Astrocyte (in vitro differentiated cells and primary cell): ENCODE measurements around the gene GPRC6A. TPM values are rescaled to one million over a fixed set of nuclear protein-coding genes. Genes with fewer than 3 reads are reported as not detected.

Experiments used
- DNase-seq: peaks from one replicate; pipeline ENCODE4 v3.0.0-alpha.2; 2010; ENCODE audit warnings: low read depth
- FAIRE-seq: peaks from 2 replicates; lab custom pipeline; 2011; peaks lifted over from hg19 to GRCh38; lab: Jason Lieb, UNC
- H2AFZ ChIP-seq: 2 replicates; pipeline ENCODE4 v1.6.0; 2012; ENCODE audit warnings: low read depth, low read length, inconsistent platforms
- H3K27ac ChIP-seq: 2 replicates; pipeline ENCODE4 v1.5.1; 2011; ENCODE audit warnings: low read depth, low read length, inconsistent platforms
- H3K27me3 ChIP-seq: 2 replicates; pipeline ENCODE4 v1.6.0; 2011; ENCODE audit warnings: low read length, inconsistent platforms; ENCODE audit not compliant: insufficient read depth
- H3K36me3 ChIP-seq: 2 replicates; pipeline ENCODE4 v1.5.1; 2011; ENCODE audit warnings: low read length, inconsistent platforms; ENCODE audit not compliant: insufficient read depth
- H3K4me1 ChIP-seq: 2 replicates; pipeline ENCODE4 v1.5.1; 2011; ENCODE audit warnings: low read length, inconsistent platforms; ENCODE audit not compliant: insufficient read depth
- H3K4me2 ChIP-seq: 2 replicates; pipeline ENCODE4 v1.6.0; 2012; ENCODE audit warnings: low read length, inconsistent platforms
- H3K4me3 ChIP-seq: 2 replicates; pipeline ENCODE4 v1.5.1; 2011; ENCODE audit warnings: low read depth, mild to moderate bottlenecking, low read length, inconsistent platforms; ENCODE audit not compliant: insufficient read depth
- H3K79me2 ChIP-seq: 2 replicates; pipeline ENCODE4 v1.6.0; 2012; ENCODE audit warnings: mild to moderate bottlenecking, low read length, inconsistent platforms; ENCODE audit not compliant: insufficient read depth
- H3K9ac ChIP-seq: 2 replicates; pipeline ENCODE4 v1.6.0; 2012; ENCODE audit warnings: mild to moderate bottlenecking, low read length, inconsistent platforms
- H3K9me3 ChIP-seq: 2 replicates; pipeline ENCODE4 v1.5.1; 2012; ENCODE audit warnings: low read depth, mild to moderate bottlenecking, low read length, inconsistent platforms; ENCODE audit not compliant: insufficient read depth
- H4K20me1 ChIP-seq: 2 replicates; pipeline ENCODE4 v1.6.0; 2012; ENCODE audit warnings: low read length, inconsistent platforms; ENCODE audit not compliant: insufficient read depth
- H3K27ac Mint-ChIP-seq: one replicate; pipeline ENCODE4 v1.8.0; 2021; ENCODE audit warnings: mild to moderate bottlenecking, mixed read lengths; ENCODE audit not compliant: unreplicated experiment
- H3K27me3 Mint-ChIP-seq: one replicate; pipeline ENCODE4 v1.8.0; 2021; ENCODE audit warnings: low read depth, mixed read lengths; ENCODE audit not compliant: unreplicated experiment
- H3K36me3 Mint-ChIP-seq: one replicate; pipeline ENCODE4 v1.8.0; 2021; ENCODE audit warnings: low read depth, mixed read lengths; ENCODE audit not compliant: unreplicated experiment
- H3K4me1 Mint-ChIP-seq: one replicate; pipeline ENCODE4 v1.8.0; 2021; ENCODE audit warnings: low read depth, mixed read lengths; ENCODE audit not compliant: unreplicated experiment
- H3K4me3 Mint-ChIP-seq: one replicate; pipeline ENCODE4 v1.8.0; 2021; ENCODE audit warnings: mild to moderate bottlenecking, moderate library complexity, mixed read lengths; ENCODE audit not compliant: unreplicated experiment
- H3K9me3 Mint-ChIP-seq: one replicate; pipeline ENCODE4 v1.8.0; 2021; ENCODE audit warnings: mild to moderate bottlenecking, mixed read lengths; ENCODE audit not compliant: unreplicated experiment
- CTCF ChIP-seq: IDR thresholded peaks from 2 replicates; pipeline ENCODE4 v1.5.1; 2011; ENCODE audit warnings: low read depth, mild to moderate bottlenecking, inconsistent platforms, low read length, moderate library complexity; ENCODE audit not compliant: insufficient read depth
- EZH2 ChIP-seq: IDR thresholded peaks from 2 replicates; pipeline ENCODE4 v1.6.1; 2012; ENCODE audit warnings: mild to moderate bottlenecking, low read length, inconsistent platforms; ENCODE audit not compliant: insufficient read depth
- total RNA-seq: library from RNA; stranded (reverse); gene quantifications from 2 replicates; pipeline ENCODE4 v1.2.1, GENCODE V29; 2021

The GPRC6A gene
- total RNA-seq, 1 donor from 2014 or later = not detected

- no peaks in the 10 kb centered on the region for H3K27me3 ChIP-seq
- H3K27me3 Mint-ChIP-seq = no peaks in the 10 kb centered on the region
These were observed 26.9 kb downstream of the GPRC6A start for GRCh38 chr6:116801971-116802370.

GRCh38 chr6:116799945-116800344, 28.9 kb downstream of the GPRC6A start:
- Histone ChIP-seq H2AFZ (no peak overlapping the region), H3K27me3 (no peaks in the 10 kb centered on the region), H3K9me3 (no peaks in the 10 kb centered on the region), H4K20me1 (no peaks in the 10 kb centered on the region), H3K4me1 (no peaks in the 10 kb centered on the region), H3K36me3 (no peaks in the 10 kb centered on the region), H3K4me3 (no peak overlapping the region), H3K4me2 (no peak overlapping the region), H3K79me2 (no peaks in the 10 kb centered on the region), H3K9ac (no peak overlapping the region), H3K27ac (no peak overlapping the region)
- no peak overlapping the region for H3K27ac Mint-ChIP-seq
- no peaks in the 10 kb centered on the region for H3K4me1 Mint-ChIP-seq
- no peak for DNase-seq
- no peak overlapping the region for H3K4me3 Mint-ChIP-seq
- H3K9me3 Mint-ChIP-seq = no peaks in the 10 kb centered on the region
- H3K36me3 Mint-ChIP-seq = no peaks in the 10 kb centered on the region
- TF ChIP-seq CTCF = no peak
- no peaks in the 10 kb centered on the region for H3K27me3 Mint-ChIP-seq
- FAIRE-seq = no peak

More at GRCh38 chr6:116801971-116802370, 26.9 kb downstream of the GPRC6A start:
- Mint-ChIP-seq H3K36me3 (no peaks in the 10 kb centered on the region), H3K27ac (no peak overlapping the region), H3K9me3 (no peaks in the 10 kb centered on the region), H3K4me1 (no peaks in the 10 kb centered on the region), H3K4me3 (no peak overlapping the region)
- no peaks in the 10 kb centered on the region for H4K20me1 ChIP-seq
- no peaks in the 10 kb centered on the region for H3K4me1 ChIP-seq
- H3K4me2 ChIP-seq = no peak overlapping the region
- no peak overlapping the region for H3K9ac ChIP-seq
- no peak for TF ChIP-seq CTCF
- no peak for TF ChIP-seq EZH2
- H2AFZ ChIP-seq = no peak overlapping the region
- DNase-seq (no peak), FAIRE-seq (no peak)
- no peaks in the 10 kb centered on the region for H3K79me2 ChIP-seq
- no peak overlapping the region for H3K4me3 ChIP-seq
- H3K27ac ChIP-seq = no peak overlapping the region
- H3K36me3 ChIP-seq = no peaks in the 10 kb centered on the region
- no peaks in the 10 kb centered on the region for H3K9me3 ChIP-seq

DNA sequence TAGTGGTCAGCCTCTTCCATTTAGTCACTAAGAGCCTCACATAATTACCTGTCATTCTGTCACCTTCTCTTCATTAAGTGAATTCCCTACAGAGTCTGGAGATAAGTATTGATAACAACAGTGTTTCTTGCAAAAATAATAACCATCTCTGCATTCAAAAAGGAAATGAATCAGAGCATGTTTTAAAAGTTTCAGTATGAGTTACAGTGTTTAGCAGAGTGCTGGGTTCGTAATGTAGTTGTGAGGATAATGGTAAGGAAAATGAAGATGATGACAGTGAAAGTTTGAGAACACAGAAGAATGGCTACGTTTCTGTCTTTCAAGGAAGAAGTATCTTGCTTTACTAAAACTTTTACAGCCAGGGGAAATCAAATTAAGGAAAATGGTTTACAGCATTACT, 31.3 kb downstream of the GPRC6A start:
- no peak for DNase-seq
- TF ChIP-seq CTCF (no peak), EZH2 (no peak)
- no peaks in the 10 kb centered on the region for H3K9me3 ChIP-seq
- H3K4me2 ChIP-seq = no peak overlapping the region
- H3K27ac ChIP-seq = no peak overlapping the region
- H4K20me1 ChIP-seq = no peaks in the 10 kb centered on the region
- Mint-ChIP-seq H3K4me1 (no peaks in the 10 kb centered on the region), H3K27me3 (no peaks in the 10 kb centered on the region), H3K27ac (no peak overlapping the region), H3K4me3 (no peak overlapping the region), H3K9me3 (no peaks in the 10 kb centered on the region), H3K36me3 (no peaks in the 10 kb centered on the region)
- H3K27me3 ChIP-seq = peaks cover 5% of the 10 kb centered on the region
- FAIRE-seq = no peak
- H3K4me3 ChIP-seq = no peak overlapping the region
- no peak overlapping the region for H2AFZ ChIP-seq
- H3K79me2 ChIP-seq = no peaks in the 10 kb centered on the region
- H3K36me3 ChIP-seq = no peaks in the 10 kb centered on the region
- H3K4me1 ChIP-seq = no peaks in the 10 kb centered on the region
- no peak overlapping the region for H3K9ac ChIP-seq
